IPS DF 4.7 (cell line): Measurements from ENCODE around the gene MIER1.

ENCODE experiments used
- DNase-seq: peaks from one replicate; pipeline ENCODE4 v3.0.0-alpha.2; 2013; ENCODE audit warnings: low spot score; ENCODE audit errors: extremely low read depth

Gene MIER1

GRCh38 chr1:66996018-66996682 is 71.4 kb downstream of the MIER1 start:
- no peak for DNase-seq

DNA sequence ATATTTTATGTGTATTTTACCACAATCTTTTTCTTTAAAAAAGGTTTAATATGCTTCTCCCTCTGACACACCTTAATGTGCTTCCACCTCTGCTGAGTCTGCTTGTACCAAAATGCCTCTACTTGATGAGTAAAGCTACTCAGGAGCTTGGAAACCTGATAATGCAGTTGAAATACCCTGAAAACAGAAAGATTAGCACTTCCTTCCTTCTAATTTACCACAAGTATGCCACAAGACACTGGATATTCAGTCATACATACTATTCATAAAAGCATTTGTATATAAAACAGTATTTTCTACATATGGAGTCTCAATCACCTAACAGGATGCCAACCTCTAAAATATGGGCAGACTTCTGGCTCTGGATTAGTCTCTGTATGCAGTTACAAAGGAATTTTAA is 74.2 kb downstream of the MIER1 start:
- DNase-seq, result no peak

- DNase-seq, result no peak
These were observed 75.0 kb downstream of the MIER1 start for GRCh38 chr1:66999640-67000400.

DNA sequence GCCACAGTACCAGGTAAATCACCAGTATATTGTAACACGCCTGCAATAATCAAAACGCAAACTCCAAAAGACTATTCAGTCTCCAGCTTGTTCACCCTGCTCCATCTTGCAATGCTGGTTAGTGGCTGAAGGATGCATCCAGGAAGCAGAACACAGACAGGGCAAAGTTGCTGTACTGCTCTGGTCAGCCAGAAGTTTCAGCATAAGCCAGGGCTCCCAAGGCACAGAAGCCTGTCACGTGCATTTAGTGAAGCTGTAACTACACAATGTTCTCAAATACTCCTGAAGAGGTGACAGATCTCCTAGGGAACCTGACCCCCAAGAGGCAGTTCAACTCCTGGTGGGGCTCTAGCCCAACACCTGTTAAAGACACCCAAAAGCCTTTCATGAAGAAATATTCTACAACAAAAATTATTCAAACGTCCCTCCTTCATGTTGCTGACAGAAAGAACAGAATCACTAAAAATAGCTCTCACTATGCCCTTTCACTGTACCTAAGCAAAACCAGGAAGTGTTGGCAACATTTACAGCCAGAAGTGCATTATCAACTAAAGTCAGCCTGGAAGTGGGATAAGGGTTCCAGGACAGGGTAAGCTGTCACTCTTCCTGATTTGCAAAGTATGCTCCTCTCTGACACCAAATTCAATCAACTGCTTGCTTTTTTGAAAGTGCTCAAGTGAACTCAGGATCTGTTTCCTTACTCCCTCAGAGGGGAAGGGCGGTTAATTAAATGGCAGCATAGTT is 77.1 kb downstream of the MIER1 start:
- DNase-seq, result no peak

- no peak for DNase-seq
These were observed 79.4 kb downstream of the MIER1 start for GRCh38 chr1:67004176-67004575.

- DNase-seq, result no peak
These were observed 80.3 kb downstream of the MIER1 start for GRCh38 chr1:67005068-67005467.

GRCh38 chr1:67009792-67010191 is 85.0 kb downstream of the MIER1 start:
- no peak for DNase-seq

- DNase-seq, result no peak
These were observed 88.8 kb downstream of the MIER1 start for GRCh38 chr1:67013573-67013972.

DNA sequence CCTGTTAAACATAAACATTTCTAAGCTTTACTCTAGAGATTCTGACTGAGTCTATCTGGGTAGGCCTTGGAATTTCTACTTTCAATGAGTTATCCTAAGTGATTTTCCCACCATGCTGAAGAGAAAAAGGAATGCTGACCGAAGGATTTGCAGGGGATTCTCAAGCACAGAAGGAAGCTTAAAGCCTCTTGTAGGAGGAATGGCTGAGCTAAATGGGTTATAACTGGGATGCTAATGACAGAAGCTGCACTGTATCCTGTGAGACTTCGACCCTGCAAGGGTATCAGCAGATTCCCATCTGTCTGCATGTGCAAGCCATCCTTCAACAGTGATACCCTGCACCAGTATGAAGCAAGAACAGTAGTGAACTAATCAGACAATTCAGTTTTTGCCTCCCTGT is 93.8 kb downstream of the MIER1 start:
- DNase-seq, result no peak

DNA sequence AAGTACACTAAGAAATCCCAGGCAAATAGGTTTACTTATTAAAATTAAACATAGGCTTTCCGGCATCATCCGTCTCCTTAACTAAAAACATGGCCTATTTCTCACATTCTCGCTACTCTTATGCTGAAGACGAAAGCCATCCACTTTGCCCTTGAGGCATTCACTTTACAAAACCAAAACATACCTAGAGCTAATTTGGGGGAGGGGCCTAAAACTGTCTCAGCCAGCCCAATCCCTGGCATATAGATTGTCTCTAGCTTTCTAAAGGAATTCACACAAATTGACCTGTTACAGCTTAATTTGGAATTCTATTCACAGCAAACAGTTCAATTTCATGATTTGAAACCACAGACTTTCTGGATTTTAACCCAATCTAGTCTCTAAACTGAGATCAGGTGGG is 94.3 kb downstream of the MIER1 start:
- DNase-seq, result no peak

- peak; percentile 41 for DNase-seq
These were observed 94.9 kb downstream of the MIER1 start for GRCh38 chr1:67019600-67020136.

DNA sequence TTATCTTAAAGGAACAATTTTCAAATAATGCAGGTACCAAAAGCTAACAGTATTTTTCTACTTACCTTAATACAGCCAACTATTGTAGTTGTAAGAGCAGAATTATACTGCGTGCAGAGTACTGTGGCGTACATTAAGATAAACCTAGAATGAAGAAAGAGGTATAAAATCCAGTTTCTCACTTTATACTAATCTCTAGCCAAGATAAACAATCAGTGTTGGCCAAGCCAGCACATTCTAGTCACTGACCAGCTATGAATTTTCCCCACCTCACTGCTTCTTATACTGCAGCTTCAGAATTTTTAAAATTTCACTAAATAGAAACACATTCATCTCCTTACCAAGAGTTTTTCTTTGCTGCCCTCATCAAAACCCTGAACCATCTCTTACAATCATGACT is 95.5 kb downstream of the MIER1 start:
- DNase-seq, result no peak

GRCh38 chr1:67020765-67021164 is 96.0 kb downstream of the MIER1 start:
- no peak for DNase-seq

DNA sequence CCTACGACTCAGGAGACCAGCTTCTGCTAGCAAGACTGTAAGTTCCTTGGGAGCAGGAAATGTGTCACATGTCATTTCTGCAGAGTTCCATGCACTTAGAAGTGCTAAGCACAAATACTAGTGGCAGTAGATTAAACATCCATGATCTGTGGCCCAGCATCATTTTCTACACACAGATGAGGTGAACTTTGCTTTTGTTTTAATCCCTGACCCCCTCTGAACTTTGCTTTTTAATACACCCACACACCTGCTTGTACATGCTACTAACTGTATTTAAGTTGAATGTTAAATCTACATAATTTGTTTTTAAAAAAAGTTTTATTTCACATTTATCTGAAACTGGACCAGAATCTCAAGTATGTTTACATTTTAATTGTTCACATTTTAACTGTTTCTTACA is 104.7 kb downstream of the MIER1 start:
- DNase-seq, result no peak

DNA sequence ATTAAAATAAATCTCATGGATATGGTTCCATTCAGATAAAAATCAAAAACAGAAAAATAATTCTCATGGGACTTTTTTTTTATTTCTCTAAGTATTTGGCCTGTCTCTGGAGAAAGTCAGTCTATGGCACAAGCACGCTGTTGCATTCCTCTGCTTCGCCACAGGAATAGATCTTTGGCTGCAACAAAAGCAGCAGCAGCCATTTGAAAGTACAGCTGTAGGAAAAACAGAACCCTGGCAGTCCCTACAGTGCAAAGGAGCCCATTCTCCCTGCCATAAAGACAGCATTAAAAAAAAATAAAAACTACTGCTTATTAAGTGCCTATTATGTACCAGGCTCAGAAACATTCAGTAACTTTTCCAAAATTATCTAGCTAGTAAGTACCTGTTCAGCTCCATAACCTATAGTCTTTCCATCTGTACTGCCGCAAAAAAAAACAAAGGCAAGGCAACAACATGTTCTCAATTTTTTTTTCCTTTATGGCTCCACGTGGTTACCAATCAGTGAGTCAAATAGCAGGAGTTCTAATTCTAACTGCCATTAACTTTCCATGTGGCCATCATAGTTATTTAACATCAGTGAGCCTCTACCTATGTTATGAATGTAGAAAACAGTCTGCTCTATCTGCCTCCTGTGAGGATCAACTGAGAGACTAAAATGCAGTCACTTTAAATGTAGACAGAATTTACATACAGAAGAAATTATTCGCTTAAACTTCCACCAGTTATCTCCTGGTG is 106.5 kb downstream of the MIER1 start:
- no peak for DNase-seq

DNA sequence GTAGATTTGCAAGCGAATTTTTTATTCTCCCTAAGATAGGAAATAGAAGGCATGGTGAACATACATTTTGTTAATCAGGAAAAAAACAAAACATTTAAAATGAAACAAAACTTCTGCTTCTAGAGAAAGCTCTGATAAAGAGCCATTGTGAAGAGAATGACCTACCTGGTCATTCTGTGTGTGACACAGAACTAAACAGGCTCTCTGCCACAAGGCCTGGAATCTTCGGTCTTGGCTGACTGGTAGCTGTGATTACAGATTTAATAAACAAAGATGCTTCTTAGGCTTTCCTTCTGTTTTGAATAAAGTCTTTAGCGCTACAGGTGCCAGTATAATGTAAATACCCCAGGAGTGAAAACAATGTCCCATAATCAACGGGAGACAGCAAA is 107.1 kb downstream of the MIER1 start:
- no peak for DNase-seq
